ENCODE measurements around the gene CFAP221.

The CFAP221 gene

DNA sequence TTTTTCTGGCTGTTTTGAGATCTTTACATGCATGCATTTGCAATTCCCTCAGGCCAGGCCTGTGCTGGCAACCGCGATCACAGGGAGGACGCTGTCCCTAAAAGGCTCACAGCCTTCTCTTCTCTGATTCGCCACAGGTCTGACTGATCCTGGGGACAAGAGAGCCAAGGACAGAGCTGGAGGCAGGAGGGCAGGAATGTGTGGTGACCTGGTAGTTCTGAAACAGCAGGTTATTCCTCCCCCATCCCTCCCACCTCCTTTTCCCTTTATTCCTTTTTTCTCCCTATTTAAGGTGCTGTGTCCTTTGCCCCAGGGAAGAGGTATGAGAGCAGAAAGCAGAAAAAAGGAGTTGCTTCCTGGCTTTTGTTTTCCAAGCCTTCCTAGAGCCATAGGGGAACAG is 156.6 kb downstream of the CFAP221 start:
- no peak for DNase-seq (ENCODE audit: low read depth in 2 of 2)

DNA sequence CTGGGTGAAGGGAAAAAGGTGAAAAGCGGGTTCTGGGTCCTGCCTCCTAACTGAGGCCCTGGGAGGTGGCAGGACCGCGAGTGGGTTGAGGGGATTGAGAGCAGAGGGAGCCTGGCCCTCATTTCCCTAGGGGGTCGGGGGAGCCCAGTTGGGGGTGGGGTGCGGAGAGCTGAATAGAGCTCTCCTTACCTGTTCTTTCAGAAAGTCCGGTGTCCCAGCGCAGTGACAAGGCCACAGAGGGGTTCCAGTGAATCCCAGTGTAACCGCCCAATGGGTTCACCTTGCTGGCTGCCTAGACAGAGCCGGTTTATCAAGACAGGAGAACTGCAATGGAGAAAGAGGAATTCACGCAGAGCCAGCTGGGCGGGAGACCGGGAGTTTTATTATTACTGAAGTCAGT is 157.1 kb downstream of the CFAP221 start:
- no peak for DNase-seq (ENCODE audit: low read depth in 2 of 2)

DNA sequence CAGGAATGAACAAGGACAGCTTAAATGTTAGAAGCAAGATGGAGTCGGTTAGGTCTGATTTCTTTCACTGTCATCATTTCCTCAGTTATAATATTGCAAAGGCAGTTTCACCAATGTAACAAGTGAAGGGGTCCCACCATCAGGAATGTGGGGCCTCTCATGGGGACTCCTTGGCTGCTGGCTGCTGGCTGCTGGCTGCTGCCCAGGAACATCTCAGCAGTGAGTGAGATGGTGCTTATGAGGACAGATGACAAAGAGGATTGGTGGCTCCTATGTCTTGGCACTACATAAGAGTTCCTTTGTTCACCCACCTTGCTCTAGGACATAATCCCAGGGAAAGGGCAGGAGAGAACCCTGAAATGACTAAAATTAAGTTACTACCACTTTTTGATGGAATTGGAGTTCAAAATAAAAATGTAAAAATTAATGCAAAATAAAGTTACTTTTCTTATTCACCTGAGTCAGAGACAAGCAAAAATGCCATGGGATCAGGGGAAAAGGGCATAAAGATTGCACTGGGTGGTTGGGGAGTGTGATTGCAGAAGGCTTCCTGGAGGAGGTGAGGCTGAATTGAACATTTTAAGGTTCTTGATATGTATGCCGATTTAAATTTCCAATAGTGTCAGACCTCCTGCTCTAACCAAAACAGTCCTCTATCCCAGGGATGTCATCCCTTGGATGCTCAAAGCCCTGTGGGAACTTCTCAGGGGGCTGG is 158.1 kb downstream of the CFAP221 start:
- DNase-seq (ENCODE audit: low read depth in 2 of 2) = no peak

DNA sequence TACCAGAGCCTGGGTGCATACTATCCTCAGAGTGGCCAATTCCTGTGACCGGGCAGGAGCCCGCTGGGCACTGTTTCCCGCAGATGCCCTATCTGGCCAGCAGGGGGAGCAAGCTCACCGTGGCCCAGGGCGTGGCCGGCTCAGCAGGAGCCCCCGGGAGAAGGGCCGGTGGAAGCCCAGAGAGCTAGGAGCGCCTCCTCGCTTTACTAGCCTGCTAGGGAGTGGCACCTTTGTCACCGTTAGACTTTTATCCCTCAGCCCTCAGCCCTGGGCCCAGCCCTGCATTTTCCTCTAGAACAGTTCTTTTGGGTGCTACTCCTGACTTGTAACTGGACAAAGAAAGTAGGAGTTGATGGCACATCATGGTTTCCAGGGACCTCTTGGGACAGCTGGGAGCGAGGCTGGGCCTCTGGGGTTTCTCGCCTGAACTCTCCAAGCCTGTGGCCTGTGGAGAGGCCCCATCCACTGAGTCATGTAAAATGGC is 158.7 kb downstream of the CFAP221 start:
- peak; percentile 56 to 58 for DNase-seq (ENCODE audit: low read depth in 2 of 2)

DNA sequence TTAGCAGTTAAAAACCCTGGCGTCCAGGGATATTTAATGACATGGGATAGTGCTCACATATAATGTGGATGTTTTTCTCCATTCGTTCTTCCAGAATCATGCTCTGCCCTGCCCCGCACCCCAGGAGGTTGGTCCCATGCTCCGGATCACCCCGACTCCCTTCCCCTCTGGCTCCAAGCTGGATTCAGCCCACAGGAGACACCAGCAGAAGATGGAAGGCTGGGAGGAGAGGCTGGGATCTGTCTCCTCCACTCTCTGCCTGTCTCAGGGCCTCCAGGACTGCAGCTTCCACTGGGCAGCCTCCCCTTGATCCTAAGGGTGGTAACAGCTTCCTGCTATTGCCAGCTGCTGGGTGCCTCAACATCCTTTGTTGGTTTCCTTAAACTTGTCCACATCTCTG is 159.3 kb downstream of the CFAP221 start:
- no peak for DNase-seq (ENCODE audit: low read depth in 2 of 2)

DNA sequence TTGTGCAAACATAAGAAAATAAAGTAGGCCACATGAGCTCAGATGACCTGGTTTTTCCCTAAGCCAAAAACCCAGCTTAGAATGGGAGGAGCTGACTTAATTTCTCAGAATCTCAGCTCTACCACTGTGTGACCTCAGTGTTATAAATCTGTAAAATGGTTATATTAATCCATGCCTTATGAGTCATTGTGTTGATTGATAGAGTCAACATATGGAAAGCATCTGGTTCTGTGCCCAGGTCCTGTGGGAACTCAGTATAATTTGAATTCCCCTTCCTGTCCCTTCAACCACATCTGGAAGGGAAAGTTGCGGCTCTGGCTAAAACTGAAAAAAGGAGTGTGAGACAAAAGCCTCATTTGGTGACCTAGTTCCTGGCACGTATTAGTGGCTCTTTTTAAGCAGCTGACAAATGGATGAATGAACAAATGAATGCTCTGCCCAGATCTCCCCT is 160.4 kb downstream of the CFAP221 start:
- no peak for DNase-seq (ENCODE audit: low read depth in 2 of 2)

DNA sequence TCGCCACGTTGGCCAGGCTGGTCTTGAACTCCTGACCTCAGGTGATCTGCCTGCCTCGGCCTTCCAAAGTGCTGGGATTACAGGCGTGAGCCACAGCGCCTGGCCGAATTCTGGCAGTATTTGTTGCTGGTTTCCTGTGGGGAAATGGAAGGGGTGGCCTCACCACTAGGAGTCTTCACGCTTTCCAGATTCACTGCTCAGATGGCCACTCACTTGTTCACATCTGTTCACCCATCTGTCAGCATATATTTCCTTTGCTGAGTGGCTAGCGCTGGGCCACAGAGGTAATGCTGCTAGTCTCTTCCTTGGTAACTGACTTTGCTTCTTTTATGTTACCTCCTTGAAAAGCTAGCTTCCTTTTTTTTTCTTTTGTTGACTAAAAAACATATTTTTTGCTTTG is 162.0 kb downstream of the CFAP221 start:
- DNase-seq (ENCODE audit: low read depth in 2 of 2) = no peak

Measured in stimulated activated CD8-positive, alpha-beta memory T cell treated with anti-CD3 and anti-CD28 coated beads, Interleukin-15, amount 100 ng/mL, for 48 hours (primary cell).